ENCODE measurements around the gene PCSK6.

- no peak for TF ChIP-seq POLR2A (IDR thresholded peaks at IDR 0.05)
- no peak for TF ChIP-seq CTCF (IDR thresholded peaks at IDR 0.05)
Measured at GRCh38 chr15:101525087-101525669, 35.7 kb upstream of the PCSK6 start.
